Heart right ventricle (tissue), 16 donors: ENCODE data around the gene SCARB1. TPM values are rescaled to one million over a fixed set of nuclear protein-coding genes. Genes with fewer than 3 reads are reported as not detected.

Experiments used
- ATAC-seq, 8 donors: fragments of 200-7000 bp; cut with Tn5 transposase; one replicate each; pipeline ENCODE4 v1.9.1; 2020; ENCODE audit warnings: mild to moderate bottlenecking in 8 of 8, moderate library complexity in 8 of 8, moderate number of reproducible peaks in 1 of 8
- DNase-seq, 2 donors: peaks; one replicate each; pipeline ENCODE4 v3.0.0-alpha.2; 2020
- H3K27ac ChIP-seq, 10 donors: fragments of 200-600 bp; sonication (generic) in 2 of 10; one replicate each; pipeline versions ENCODE4 v1.5.0 to v1.8.0; 2020 to 2022; ENCODE audit warnings: mild to moderate bottlenecking in 3 of 10
- H3K27me3 ChIP-seq, 7 donors: fragments of 200-600 bp; one replicate each; pipeline ENCODE4 v1.8.0; 2021 to 2022; ENCODE audit warnings: mild to moderate bottlenecking in 2 of 7
- H3K36me3 ChIP-seq, 9 donors: fragments of 200-600 bp; sonication (generic) in 1 of 9; one replicate each; pipeline versions ENCODE4 v1.5.0 to v1.8.0; 2020 to 2022; ENCODE audit warnings: mild to moderate bottlenecking in 2 of 9
- H3K4me1 ChIP-seq, 9 donors: fragments of 200-600 bp; sonication (generic) in 1 of 9; one replicate each; pipeline versions ENCODE4 v1.5.0 to v1.8.0; 2020 to 2022; ENCODE audit warnings: mild to moderate bottlenecking in 4 of 9
- H3K4me3 ChIP-seq, 10 donors: fragments of 200-600 bp; sonication (generic) in 2 of 10; one replicate each; pipeline versions ENCODE4 v1.5.0 to v1.8.0; 2020 to 2022; ENCODE audit warnings: mild to moderate bottlenecking in 7 of 10, moderate library complexity in 2 of 10
- H3K9me3 ChIP-seq, 11 donors: fragments of 200-600 bp in 10 of 11; sonication (generic) in 2 of 11; one replicate each; pipeline versions ENCODE4 v1.5.0 to v1.8.0; 2013 to 2022; ENCODE audit warnings: mild to moderate bottlenecking in 2 of 11, control low read depth in 1 of 11, moderate library complexity in 1 of 11
- CTCF ChIP-seq, 9 donors: fragments of 200-600 bp; sonication (generic) in 2 of 9; IDR thresholded peaks; one replicate each; pipeline versions ENCODE4 v1.5.0 to v1.8.0; 2021 to 2022; ENCODE audit warnings: antibody characterized with exemption in 9 of 9, mild to moderate bottlenecking in 5 of 9, moderate library complexity in 1 of 9
- WGBS, 2 donors: extraction: QIAGEN DNeasy Blood & Tissue Kit; methylation state at CpG; one replicate each; pipeline ENCODE4 v1.1.7; 2013; ENCODE audit warnings: inconsistent platforms in 1 of 2; 5-methylcytosine and 5-hydroxymethylcytosine counted together
- intact Hi-C, 10 donors: fragments of 100-400 bp; cut with DNase I; formaldehyde crosslinking; loops; one replicate each; pipeline versions ENCODE4 v1.11.1 to v1.14.2; 2022
- polyA plus RNA-seq, 2 donors: library from polyadenylated mRNA; stranded (reverse); fragments of 200-250 nt; gene quantifications; one replicate each; pipeline ENCODE4 v1.2.3, GENCODE V29; 2013
- total RNA-seq, 10 donors: library from RNA; stranded (reverse); fragmentation: NEBNext Ultra II Directional in 3 of 10; extraction: Animal tissue kit (Norgen Biotek cat#: 25700) in 3 of 10; gene quantifications; one replicate each; pipeline versions ENCODE4 v1.2.1 to v1.2.4, GENCODE V29; 2021 to 2023
- donor health status: Arrhythmogenic right ventricular cardiomyopathy.
- donor health status: ischemic (EF 13 %, LVEDD 7.1; RV severe dilation, severe dysfunction).
- donor health status: healthy with polysubstance abuse.
- donor health status: DM: no; HTN: yes; CAD: no.
- donor health status: DM: no; HTN: no; CAD: no.
- donor health status: ischemic (EF 25% LVEDD 6.9; RV normal size, moderate dysfunction).
- donor health status: ischemic (EF 25% LVEDD 5.7; RV mildly dilated, moderate dysfunction).
- donor health status: healthy.
- donor health status: DM: yes; HTN: yes; CAD: no.
- donor health status: Ischemic cardiomyopathy.
- donor health status: ischemic (EF 35%, LVEDD 5.7; RV mildly dilated, moderate dysfunction).
- donor health status: nonischemic (EF 11% LVEDD 7.7; RV severe dilation, severe dysfunction).
- donor health status: DM: yes; HTN: yes; CAD: no.
- donor health status: PGD.
- donor health status: ischemic (EF 29% LVEDD 5.4; RV normal size, mild dysfunction).
- donor health status: nonischemic (EF 23%, LVEDD 6.1; RV moderate dilation, normal function).

SCARB1 gene
- total and polyA plus RNA-seq, 12 donors = 7.7 to 19.9 (median 11.5) TPM

- no peak for DNase-seq
- 88 to 91% methylated on average over 31 of the region's 31 CpGs for WGBS, 2 donors
- Histone ChIP-seq H3K36me3 (peaks cover 0 to 4% (median 0%) of the 10 kb centered on the region in 9 donors), H3K9me3 (no peaks in the 10 kb centered on the region), H3K4me3 (no peak overlapping the region), H3K27ac (no peak overlapping the region), H3K27me3 (no peaks in the 10 kb centered on the region), H3K4me1 (peaks cover 0 to 38% (median 8%) of the 10 kb centered on the region in 9 donors)
- intact Hi-C loops = loop anchor here in 4 of 10 donors (5.0 to 10.0 kb wide), 3 partner anchors 453 to 873 kb away; no protein-coding TSS in a partner anchor
- ATAC-seq = no peak
- no peak for TF ChIP-seq CTCF (IDR thresholded peaks at IDR 0.05)
These were observed 86.0 kb downstream of the SCARB1 start for GRCh38 chr12:124777399-124778372.

GRCh38 chr12:124776125-124776513 is 87.5 kb downstream of the SCARB1 start:
- intact Hi-C loops = loop anchor here in 4 of 10 donors (5.0 to 10.0 kb wide), 3 partner anchors 451 to 871 kb away; no protein-coding TSS in a partner anchor
- peaks cover 0 to 7% (median 0%) of the 10 kb centered on the region in 7 donors for H3K27me3 ChIP-seq
- TF ChIP-seq CTCF (IDR thresholded peaks at IDR 0.05) = no peak
- no peak overlapping the region for H3K4me3 ChIP-seq
- ATAC-seq (no peak), DNase-seq (no peak)
- no peaks in the 10 kb centered on the region for H3K36me3 ChIP-seq
- peaks cover 0 to 50% (median 12%) of the 10 kb centered on the region in 9 donors for H3K4me1 ChIP-seq
- 78 to 85% methylated on average over 5 of the region's 5 CpGs for WGBS, 2 donors
- no peak overlapping the region for H3K27ac ChIP-seq
- no peaks in the 10 kb centered on the region for H3K9me3 ChIP-seq

- peak overlapping the region in 2 of 10 donors; percentile 20 to 57 for H3K27ac ChIP-seq
- peak overlapping the region in 6 of 10 donors; percentile 14 to 32 (median 26) for H3K4me3 ChIP-seq
- peak in 4 of 8 donors; percentile 4 to 40 (median 27) for ATAC-seq
- H3K9me3 ChIP-seq = no peaks in the 10 kb centered on the region
- no peak for DNase-seq
- intact Hi-C loops = loop anchor here in 9 of 10 donors (5.0 to 10.0 kb wide), 6 partner anchors 133 to 870 kb away; no protein-coding TSS in a partner anchor
- H3K27me3 ChIP-seq = peaks cover 0 to 7% (median 0%) of the 10 kb centered on the region in 7 donors
- H3K36me3 ChIP-seq = no peaks in the 10 kb centered on the region
- WGBS, 2 donors = 34 to 62% methylated on average over 15 of the region's 15 CpGs
- peak in 1 of 9 donors; percentile 8 for TF ChIP-seq CTCF (IDR thresholded peaks at IDR 0.05)
- H3K4me1 ChIP-seq = peaks cover 0 to 50% (median 8%) of the 10 kb centered on the region in 9 donors
These were observed 89.0 kb downstream of the SCARB1 start for GRCh38 chr12:124774462-124775167.

- H3K27me3 ChIP-seq = peaks cover 0 to 7% (median 0%) of the 10 kb centered on the region in 7 donors
- WGBS, 2 donors = 55 to 56% methylated on average over 12 of the region's 12 CpGs
- peak overlapping the region in 4 of 10 donors; percentile 21 to 32 (median 31) for H3K4me3 ChIP-seq
- TF ChIP-seq CTCF (IDR thresholded peaks at IDR 0.05) = no peak
- H3K36me3 ChIP-seq = no peaks in the 10 kb centered on the region
- H3K4me1 ChIP-seq = peaks cover 0 to 50% (median 8%) of the 10 kb centered on the region in 9 donors
- ATAC-seq (no peak), DNase-seq (no peak)
- intact Hi-C loops = loop anchor here in 9 of 10 donors (5.0 to 10.0 kb wide), 6 partner anchors 133 to 869 kb away; no protein-coding TSS in a partner anchor
- peak overlapping the region in 1 of 10 donors; percentile 57 for H3K27ac ChIP-seq
- H3K9me3 ChIP-seq = no peaks in the 10 kb centered on the region
These were observed 89.6 kb downstream of the SCARB1 start for GRCh38 chr12:124774054-124774461.
